Smooth muscle cell (in vitro differentiated cells): Measurements from ENCODE around the gene AURKA. TPM values are rescaled to one million over a fixed set of nuclear protein-coding genes. Genes with fewer than 3 reads are reported as not detected.
"Not testable (repeated sequence)": the region's sequence is repeated elsewhere in the genome, so short reads cannot be mapped to it uniquely, and the experiment has no call there.

Experiments
- DNase-seq: peaks from one replicate; lab custom pipeline; 2025; ENCODE audit not compliant: unreplicated experiment; lab: John Stamatoyannopoulos, UW
- H2AFZ ChIP-seq: fragments of 200-600 bp; sonication (generic); 2 replicates; pipeline ENCODE4 v1.6.0; 2016; ENCODE audit warnings: antibody characterized with exemption, low read depth, mild to moderate bottlenecking
- H3F3A ChIP-seq: fragments of 200-600 bp; sonication (generic); 2 replicates; pipeline ENCODE4 v1.6.0; 2017; ENCODE audit warnings: antibody characterized with exemption, low read depth
- H3K27ac ChIP-seq: fragments of 200-600 bp; sonication (generic); 2 replicates; pipeline ENCODE4 v1.5.1; 2016; ENCODE audit warnings: low read depth, mild to moderate bottlenecking
- H3K27me3 ChIP-seq: fragments of 200-600 bp; sonication (generic); 2 replicates; pipeline ENCODE4 v1.6.1; 2016; ENCODE audit warnings: low read depth, mild to moderate bottlenecking
- H3K36me3 ChIP-seq: fragments of 200-600 bp; sonication (generic); 2 replicates; pipeline ENCODE4 v1.5.1; 2016; ENCODE audit warnings: low read depth
- H3K4me1 ChIP-seq: fragments of 200-600 bp; sonication (generic); 2 replicates; pipeline ENCODE4 v1.5.1; 2016; ENCODE audit warnings: low read depth
- H3K4me2 ChIP-seq: fragments of 200-600 bp; sonication (generic); 2 replicates; pipeline ENCODE4 v1.6.0; 2016; ENCODE audit warnings: mild to moderate bottlenecking
- H3K4me3 ChIP-seq: fragments of 200-600 bp; sonication (generic); 2 replicates; pipeline ENCODE4 v1.5.1; 2016; ENCODE audit warnings: mild to moderate bottlenecking
- H3K79me2 ChIP-seq: fragments of 200-600 bp; sonication (generic); 2 replicates; pipeline ENCODE4 v1.6.0; 2016; ENCODE audit warnings: low read depth, mild to moderate bottlenecking
- H3K9ac ChIP-seq: fragments of 200-600 bp; sonication (generic); 2 replicates; pipeline ENCODE4 v1.6.0; 2016; ENCODE audit warnings: low read depth
- H3K9me3 ChIP-seq: fragments of 200-600 bp; sonication (generic); replicated peaks from 2 replicates; pipeline ENCODE4 v1.5.1; 2016; ENCODE audit warnings: low read depth
- H4K20me1 ChIP-seq: fragments of 200-600 bp; sonication (generic); 2 replicates; pipeline ENCODE4 v1.6.0; 2016; ENCODE audit warnings: low read depth
- CTCF ChIP-seq: fragments of 200-600 bp; sonication (generic); IDR thresholded peaks from 2 replicates; pipeline ENCODE4 v1.5.1; 2017; ENCODE audit warnings: borderline replicate concordance, mild to moderate bottlenecking, antibody characterized with exemption; ENCODE audit not compliant: insufficient read depth, poor library complexity, severe bottlenecking
- WGBS: methylation state at CpG from one replicate; pipeline ENCODE4 v1.1.7; 2016; ENCODE audit warnings: low lambda C conversion rate; 5-methylcytosine and 5-hydroxymethylcytosine counted together
- polyA plus RNA-seq: library from polyadenylated mRNA; unstranded; fragments of >200 nt; fragmentation: Nextera tagmentation; extraction: Ambion mirVana; gene quantifications from 2 replicates; pipeline ENCODE4 v1.2.1, GENCODE V29; 2016
- total RNA-seq: library from RNA; depleted of rRNA; stranded (reverse); fragments of >200 nt; gene quantifications from 2 replicates; pipeline ENCODE4 v1.2.3, GENCODE V29; 2014

Gene AURKA
- total and polyA plus RNA-seq, 2 experiments from 2014 or later = 12.7 to 13.9 TPM

GRCh38 chr20:56409956-56410355, 17.9 kb upstream of the AURKA start:
- Histone ChIP-seq H3K4me3 (no peak overlapping the region), H3K9ac (no peak overlapping the region), H3K4me2 (no peak overlapping the region), H3K9me3 (no peaks in the 10 kb centered on the region), H3K27ac (no peak overlapping the region), H3K27me3 (no peaks in the 10 kb centered on the region), H3K36me3 (peaks cover 7% of the 10 kb centered on the region), H3K4me1 (no peaks in the 10 kb centered on the region), H2AFZ (no peak overlapping the region), H3F3A (no peaks in the 10 kb centered on the region), H3K79me2 (peaks cover 6% of the 10 kb centered on the region), H4K20me1 (no peaks in the 10 kb centered on the region)
- no peak for DNase-seq
- no peak for TF ChIP-seq CTCF
- WGBS = 64% methylated on average over 1 of the region's 1 CpG

- 87% methylated on average over 5 of the region's 5 CpGs for WGBS
- Histone ChIP-seq H3K27ac (no peak overlapping the region), H3K4me1 (no peaks in the 10 kb centered on the region), H3K36me3 (peaks cover 7% of the 10 kb centered on the region), H3K9ac (no peak overlapping the region), H3K4me2 (no peak overlapping the region), H3F3A (no peaks in the 10 kb centered on the region), H3K79me2 (peaks cover 8% of the 10 kb centered on the region), H2AFZ (no peak overlapping the region), H3K27me3 (no peaks in the 10 kb centered on the region), H3K4me3 (no peak overlapping the region), H4K20me1 (no peaks in the 10 kb centered on the region), H3K9me3 (no peaks in the 10 kb centered on the region)
- DNase-seq = no peak
- TF ChIP-seq CTCF = no peak
Observed at GRCh38 chr20:56409521-56409920, 17.5 kb upstream of the AURKA start.

- H2AFZ ChIP-seq = no peak overlapping the region
- no peaks in the 10 kb centered on the region for H3K4me1 ChIP-seq
- H3F3A ChIP-seq = no peaks in the 10 kb centered on the region
- H3K27me3 ChIP-seq = no peaks in the 10 kb centered on the region
- WGBS = 95% methylated on average over 3 of the region's 3 CpGs
- no peak overlapping the region for H3K4me3 ChIP-seq
- no peak overlapping the region for H3K4me2 ChIP-seq
- H3K36me3 ChIP-seq = peaks cover 17% of the 10 kb centered on the region
- H3K27ac ChIP-seq = no peak overlapping the region
- TF ChIP-seq CTCF = no peak
- no peaks in the 10 kb centered on the region for H3K9me3 ChIP-seq
- H3K9ac ChIP-seq = no peak overlapping the region
- H3K79me2 ChIP-seq = peaks cover 8% of the 10 kb centered on the region
- H4K20me1 ChIP-seq = no peaks in the 10 kb centered on the region
- DNase-seq = no peak
Observed at GRCh38 chr20:56406910-56407309, 14.9 kb upstream of the AURKA start.

- not testable (repeated sequence) for DNase-seq, H3F3A ChIP-seq, H3K4me2 ChIP-seq, H4K20me1 ChIP-seq, H3K9ac ChIP-seq, H3K9me3 ChIP-seq, H2AFZ ChIP-seq, H3K4me3 ChIP-seq, H3K4me1 ChIP-seq, H3K27ac ChIP-seq, H3K27me3 ChIP-seq
- peaks cover 22% of the 10 kb centered on the region for H3K79me2 ChIP-seq
- 78% methylated on average over 12 of the region's 12 CpGs for WGBS
- H3K36me3 ChIP-seq = peaks cover 17% of the 10 kb centered on the region
Observed at GRCh38 chr20:56405356-56405755, 13.3 kb upstream of the AURKA start.
